GM19238 (cell line): ENCODE data around the gene PLAAT5.

Source experiments
- DNase-seq: peaks from one replicate; pipeline ENCODE4 v3.0.0; 2011; ENCODE audit warnings: low spot score; ENCODE audit not compliant: insufficient read length

Gene PLAAT5

DNA sequence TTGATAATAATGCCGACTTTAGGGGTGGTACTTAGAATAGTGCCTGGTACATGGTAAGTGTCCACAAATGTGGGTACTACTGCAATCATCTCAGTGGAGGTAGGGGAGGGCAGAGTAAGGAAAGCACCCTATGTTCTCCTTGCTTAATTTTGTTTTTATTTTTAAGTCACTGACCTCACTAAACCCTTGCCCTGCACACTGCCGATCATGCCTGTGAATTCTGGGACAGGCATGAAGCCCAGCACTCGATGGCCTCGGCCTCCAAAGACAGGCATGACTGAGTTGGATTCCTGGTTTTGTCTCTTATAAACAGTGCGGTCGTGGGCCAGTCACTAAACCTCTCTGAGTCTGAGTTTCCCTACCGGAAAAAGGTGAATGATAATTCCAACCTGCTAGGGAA lies 21.8 kb upstream of the PLAAT5 start:
- no peak for DNase-seq

DNA sequence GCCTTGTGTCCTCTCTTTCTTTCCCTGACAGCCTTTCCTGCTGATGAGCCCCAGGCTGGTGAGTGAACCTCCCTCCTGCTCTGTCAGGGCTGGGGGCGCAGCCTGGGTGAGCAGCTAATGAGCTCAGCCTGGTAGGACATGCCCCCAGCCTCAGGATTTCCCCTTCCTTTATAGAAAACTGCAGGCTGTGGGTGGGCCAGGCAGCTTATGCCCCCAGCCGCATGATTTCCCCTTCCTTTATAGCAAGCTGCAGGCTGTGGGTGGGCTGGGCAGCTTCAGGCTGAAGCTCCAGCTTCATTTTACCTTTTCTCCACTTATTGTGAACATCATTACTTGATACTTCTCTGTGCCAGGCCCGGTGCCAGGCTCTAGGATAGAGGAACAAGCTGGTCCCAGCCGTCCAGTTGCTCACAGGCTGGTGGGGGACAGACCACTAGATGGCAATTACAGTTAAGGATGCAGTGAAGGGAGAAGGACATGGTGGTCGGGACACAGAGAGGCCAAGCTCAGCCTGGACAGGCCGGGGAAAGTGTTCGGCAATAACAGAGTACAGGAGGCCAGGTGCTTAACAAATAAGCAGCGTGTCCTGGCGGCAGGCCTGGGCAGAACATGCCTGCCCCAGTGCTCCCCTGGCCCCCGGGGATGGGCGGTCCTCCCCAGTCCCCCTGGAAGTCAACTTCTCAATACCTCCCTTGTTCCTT lies 20.2 kb upstream of the PLAAT5 start:
- DNase-seq = no peak

- no peak for DNase-seq
Measured at GRCh38 chr11:63510360-63511047, 19.5 kb upstream of the PLAAT5 start.

DNA sequence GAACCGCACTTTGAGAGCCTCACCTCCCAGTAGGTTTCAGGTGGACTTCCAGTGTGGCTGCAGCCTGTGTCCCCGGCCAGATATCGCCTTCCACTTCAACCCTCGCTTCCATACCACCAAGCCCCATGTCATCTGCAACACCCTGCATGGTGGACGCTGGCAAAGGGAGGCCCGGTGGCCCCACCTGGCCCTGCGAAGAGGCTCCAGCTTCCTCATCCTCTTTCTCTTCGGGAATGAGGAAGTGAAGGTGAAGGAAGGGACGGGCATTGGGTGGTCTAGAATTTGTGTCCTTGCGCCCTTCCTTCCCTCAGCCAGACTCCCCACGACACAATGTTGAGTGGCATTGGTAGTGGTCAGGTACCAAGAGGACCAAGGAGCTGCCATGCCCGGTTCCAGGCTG lies 17.8 kb upstream of the PLAAT5 start:
- no peak for DNase-seq

- DNase-seq = no peak
Measured at GRCh38 chr11:63508009-63508408, 17.0 kb upstream of the PLAAT5 start.

GRCh38 chr11:63507511-63507910 lies 16.5 kb upstream of the PLAAT5 start:
- DNase-seq = no peak

- DNase-seq = no peak
Measured at GRCh38 chr11:63506876-63507275, 15.9 kb upstream of the PLAAT5 start.

DNA sequence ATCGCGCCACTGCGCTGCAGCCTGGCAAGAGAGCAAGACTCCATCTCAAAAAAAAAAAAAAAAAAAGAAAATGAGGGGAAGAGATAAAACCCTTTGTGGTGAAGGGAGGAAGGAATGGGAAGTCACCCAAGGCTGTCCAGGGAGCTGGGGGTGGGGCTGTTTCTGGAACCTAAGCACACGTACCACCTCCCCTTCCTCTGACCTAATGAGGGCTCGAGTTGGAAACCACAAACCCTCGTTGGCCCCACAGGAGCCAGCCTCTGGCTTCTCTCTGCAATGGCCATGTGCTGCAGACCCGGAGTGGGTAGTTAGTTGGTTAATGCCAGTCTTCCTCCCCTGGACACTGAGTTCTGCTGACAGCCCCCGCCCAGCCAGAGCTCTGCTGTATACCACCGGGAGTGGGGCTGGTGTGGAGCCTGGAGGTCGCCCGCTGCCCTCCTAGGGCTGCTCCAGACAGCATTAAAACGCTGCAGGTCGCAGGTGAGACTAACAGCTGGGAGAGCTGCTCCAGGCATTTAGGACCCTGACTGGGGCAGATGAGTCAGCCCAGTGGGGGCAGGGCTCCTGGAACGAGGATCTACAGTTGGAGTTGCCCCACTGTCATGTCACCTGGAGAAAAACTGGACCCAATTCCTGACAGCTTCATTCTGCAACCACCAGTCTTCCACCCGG lies 15.0 kb upstream of the PLAAT5 start, which contains the start of gene LGALS12:
Gene LGALS12 (plus strand): TSS at position 228 of the 672 bp plus-strand sequence. CDS start 375 bp downstream, at position 603.
- DNase-seq = no peak

DNA sequence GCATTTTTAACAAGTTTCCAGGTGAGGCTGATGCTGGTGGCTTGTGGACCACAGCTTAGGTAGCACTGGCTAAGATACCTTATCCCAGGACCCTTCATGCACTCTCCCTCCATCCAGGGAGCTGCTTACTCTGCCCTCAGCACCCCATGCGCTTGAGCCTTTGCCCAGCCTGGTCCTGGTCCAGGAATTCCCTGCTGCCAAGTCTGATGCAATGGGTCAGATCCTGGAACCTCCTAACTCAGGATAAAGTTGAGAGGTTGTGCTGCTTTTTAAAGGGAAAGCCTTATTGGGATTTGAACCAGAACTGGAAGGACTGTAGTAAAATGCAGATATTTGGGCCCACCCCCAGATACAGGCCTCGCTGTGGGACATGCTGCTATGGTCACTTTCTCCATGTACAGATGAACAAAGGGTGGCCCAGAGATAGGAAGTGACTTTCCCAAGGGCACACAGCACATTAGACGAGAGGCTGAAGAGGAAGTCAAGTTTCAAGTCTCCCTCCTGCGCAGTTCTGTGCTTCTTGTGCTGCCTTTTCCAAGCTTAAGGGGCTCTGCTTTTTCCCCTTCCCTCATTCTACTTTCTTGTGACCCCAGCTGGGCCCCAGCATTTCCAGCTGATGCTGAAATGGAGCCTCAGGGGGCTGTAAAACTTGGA lies 14.1 kb upstream of the PLAAT5 start:
- no peak for DNase-seq

DNA sequence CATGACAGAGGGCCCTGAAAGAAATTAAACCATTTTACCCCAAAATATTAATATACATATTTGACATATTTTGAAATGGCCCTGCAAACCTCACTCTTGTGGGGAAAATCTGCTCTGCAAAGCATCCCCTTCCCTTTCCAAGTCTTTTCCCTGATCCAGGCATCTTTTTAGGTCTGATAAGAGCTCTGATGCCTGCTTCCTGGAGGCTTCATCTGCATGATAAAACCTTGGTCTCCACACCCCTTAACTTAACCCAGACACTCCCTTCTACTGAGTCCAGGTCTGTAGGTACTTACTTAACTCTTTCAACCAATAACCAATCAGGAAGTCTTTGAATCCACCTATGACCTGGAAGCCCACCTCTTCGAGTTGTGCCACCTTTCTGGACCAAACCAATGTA lies 13.1 kb upstream of the PLAAT5 start:
- DNase-seq = no peak

- no peak for DNase-seq
Measured at GRCh38 chr11:63503492-63503891, 12.5 kb upstream of the PLAAT5 start.

DNA sequence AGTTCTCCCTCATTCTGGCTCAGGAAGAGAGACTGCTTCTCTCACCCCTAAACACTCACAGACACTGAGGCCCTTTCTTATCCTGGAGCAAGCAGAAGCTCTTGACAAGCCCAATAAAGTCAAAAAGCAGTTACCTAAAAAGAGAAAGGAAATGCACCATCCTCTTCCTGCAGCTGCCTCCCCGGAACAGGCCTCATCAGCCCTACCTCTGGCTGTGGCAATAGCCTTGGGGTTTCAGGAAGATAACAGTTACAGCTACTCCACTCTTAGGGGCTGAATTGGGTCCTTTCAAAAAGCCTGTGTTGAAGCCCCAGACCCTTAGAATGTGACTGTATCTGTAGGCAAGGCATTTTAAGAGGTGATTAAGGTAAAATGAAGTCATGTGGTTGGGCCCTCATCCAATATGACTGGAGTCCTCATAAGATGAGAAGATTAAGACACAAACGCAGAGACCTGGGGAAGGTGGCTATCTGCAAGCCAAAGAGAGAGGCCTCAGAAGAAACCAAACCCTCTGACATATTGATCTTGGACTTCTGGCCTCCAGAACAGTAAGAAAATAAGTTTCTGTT lies 11.4 kb upstream of the PLAAT5 start:
- no peak for DNase-seq

- no peak for DNase-seq
Measured at GRCh38 chr11:63501236-63501635, 10.3 kb upstream of the PLAAT5 start.

DNA sequence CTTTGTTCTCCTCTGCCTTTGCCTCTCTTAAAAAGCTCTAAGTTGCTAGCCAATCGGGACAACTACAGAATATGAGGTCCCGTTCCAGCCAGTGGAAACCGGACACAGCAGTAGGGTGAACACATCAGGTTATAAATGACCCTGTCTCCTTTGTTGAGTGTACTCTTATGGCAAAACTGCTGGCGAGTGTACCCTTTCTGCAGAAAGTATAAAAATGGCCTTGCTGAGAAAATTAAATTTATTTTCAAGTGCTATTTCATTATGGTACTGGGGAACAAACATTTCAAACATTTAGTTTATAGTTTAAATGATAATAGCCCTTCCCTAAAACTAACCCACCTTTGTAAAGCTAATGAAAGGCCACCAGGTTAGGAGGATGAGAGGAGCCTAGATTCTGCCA lies 8.9 kb upstream of the PLAAT5 start:
- DNase-seq = no peak

DNA sequence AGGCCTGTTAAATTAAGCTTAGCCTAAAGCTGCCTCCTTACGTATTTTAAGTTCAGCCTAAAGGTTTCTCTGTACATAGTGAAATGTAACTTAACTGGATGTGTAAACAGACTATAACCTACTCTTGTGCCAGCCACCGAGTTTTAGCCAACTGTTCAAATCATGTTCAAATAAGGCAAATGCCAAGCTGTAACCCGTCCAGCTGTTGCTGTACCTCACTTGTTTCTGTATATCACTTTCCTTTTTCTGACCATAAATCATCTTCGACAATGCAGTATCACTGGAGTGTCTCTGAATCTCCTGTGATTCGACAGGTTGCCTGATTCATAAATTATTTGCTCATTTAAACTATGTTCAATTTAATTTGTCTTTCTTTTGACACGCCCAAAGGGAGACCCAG lies 4.0 kb upstream of the PLAAT5 start:
- no peak for DNase-seq

DNA sequence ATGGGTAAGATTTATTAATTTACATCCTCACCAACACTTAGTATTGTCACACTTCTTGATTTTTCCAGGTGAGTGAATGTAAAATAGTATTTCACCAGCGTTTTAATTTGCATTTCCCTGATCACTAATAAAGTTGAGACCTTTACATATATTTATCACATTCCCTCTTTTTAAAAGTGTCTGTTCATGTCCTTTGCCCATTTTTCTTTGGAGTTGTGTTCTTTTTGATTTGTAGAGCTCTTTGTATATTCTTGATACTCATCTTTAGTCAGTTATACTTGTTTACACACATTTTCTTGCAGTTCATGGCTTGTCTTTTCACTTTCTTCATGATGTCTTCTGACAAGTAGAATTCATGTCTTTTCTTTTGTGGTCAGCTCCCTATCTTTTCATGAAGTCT lies 2.2 kb upstream of the PLAAT5 start:
- no peak for DNase-seq

DNA sequence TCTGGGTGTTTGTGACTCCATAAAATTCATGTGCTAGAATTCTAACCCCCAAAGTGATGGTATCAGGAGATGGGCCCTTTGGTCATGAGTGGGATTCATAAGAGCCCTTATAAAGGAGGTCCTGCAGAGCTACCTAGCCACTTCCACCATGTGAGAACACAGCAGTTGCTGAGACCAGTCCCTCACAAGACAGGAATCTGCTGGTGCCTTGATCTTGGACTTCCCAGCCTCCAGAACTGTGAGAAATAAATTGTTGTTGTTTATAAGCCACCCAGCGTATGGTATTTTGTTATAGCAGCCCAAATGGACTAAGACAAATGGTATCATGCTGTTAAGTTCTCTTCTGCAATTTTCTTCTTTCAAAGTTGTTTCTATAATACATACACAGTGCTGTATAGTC lies 1.5 kb upstream of the PLAAT5 start:
- no peak for DNase-seq

- DNase-seq = no peak
Measured at GRCh38 chr11:63491636-63492372, 837 bp upstream of the PLAAT5 start.

DNA sequence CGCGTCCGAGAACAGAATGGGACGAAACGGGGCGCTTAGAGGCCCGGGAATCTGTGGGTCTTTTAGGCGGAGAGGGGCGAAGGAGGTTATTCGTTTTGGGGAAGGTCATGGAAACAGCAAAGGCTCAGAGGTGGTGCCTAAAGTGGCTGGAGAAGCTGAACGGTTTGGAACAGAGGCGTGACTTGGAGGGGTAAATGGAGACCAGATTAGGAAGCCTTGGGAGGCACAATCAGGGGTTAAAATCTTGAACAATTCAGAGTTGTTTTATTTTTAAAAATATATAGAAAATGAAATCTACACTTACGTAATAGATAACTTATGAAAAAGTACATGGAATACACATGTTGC lies 247 bp upstream of the PLAAT5 start:
- no peak for DNase-seq

DNA sequence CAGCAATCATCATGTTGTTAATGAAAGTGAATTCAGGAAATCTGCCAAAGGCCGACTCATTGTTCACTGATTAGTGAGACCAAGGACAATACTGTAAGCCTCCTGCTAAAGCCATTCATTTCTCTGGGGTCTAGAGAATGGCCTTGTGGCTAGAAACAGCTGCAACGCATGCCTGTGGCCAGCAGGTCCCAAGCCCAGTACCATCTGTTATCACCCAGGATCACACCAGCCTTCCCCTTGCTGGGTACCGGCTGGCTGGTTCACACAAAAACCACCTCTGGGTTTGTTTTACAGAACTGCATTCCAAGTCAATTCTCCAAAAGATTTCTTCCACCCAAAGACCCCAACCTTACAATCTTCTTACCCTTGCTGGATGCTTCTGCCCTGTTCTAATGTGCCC lies 1.1 kb downstream of the PLAAT5 start:
- no peak for DNase-seq

- no peak for DNase-seq
Measured at GRCh38 chr11:63488789-63489188, 2.2 kb downstream of the PLAAT5 start.
